NCI-H146 treated with DMSO at 0.1 percent for 48 hours (cell line): ENCODE data around the gene GSTM1.
A peak's percentile ranks its signal among the peaks of the same experiment; 100 is the strongest.

ENCODE experiments used
- DNase-seq: peaks from one replicate; lab custom pipeline; 2025; ENCODE audit not compliant: unreplicated experiment; lab: John Stamatoyannopoulos, UW

The GSTM1 gene

GRCh38 chr1:109687641-109688499, at the start of gene GSTM1:
Gene GSTM1 (plus strand): TSS chr1:109687817. CDS start chr1:109687874, 57 bp downstream.
- no peak for DNase-seq

DNA sequence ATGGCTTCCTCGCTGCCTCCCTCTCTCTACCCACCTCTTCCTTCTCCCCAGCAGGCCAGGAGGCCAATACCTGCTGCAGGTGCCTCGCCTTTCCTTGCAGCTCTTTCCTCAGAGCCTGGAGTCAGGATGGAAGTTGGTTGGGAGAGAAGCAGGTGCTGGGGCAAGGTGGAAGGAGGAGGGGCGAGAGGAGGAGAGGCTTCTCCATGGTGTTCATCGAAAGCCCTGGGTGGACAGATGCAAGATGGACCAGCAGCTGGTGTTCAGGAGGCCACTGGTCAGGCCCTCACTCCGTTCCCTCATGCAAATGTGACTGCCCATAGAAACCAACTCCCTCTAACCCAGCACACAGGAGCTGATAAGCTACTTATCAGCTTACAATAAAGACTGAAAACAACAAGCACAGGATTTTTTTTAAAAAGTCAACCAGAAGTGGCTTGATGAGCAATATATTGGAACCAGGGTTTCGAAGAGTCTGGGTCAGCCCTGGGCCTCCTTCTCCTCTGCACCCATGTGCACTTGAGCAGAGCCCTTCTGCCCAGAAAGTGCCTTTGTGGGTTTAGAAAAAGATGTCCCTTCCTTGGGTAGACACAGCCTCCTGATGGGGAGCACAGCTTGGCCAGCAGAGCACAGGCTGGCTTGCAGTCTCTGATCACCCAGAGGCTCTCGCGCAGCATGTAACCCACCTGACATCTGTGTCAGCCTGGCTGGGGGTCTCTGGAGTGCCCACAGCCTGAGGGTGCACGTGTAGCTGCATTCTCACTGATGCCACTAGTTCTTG, 48.4 kb upstream of the GSTM1 start:
- DNase-seq, result no peak

GRCh38 chr1:109639841-109640184, 47.8 kb upstream of the GSTM1 start:
- no peak for DNase-seq

- peak; percentile 18 for DNase-seq
Measured at GRCh38 chr1:109640285-109640865, 47.2 kb upstream of the GSTM1 start.

DNA sequence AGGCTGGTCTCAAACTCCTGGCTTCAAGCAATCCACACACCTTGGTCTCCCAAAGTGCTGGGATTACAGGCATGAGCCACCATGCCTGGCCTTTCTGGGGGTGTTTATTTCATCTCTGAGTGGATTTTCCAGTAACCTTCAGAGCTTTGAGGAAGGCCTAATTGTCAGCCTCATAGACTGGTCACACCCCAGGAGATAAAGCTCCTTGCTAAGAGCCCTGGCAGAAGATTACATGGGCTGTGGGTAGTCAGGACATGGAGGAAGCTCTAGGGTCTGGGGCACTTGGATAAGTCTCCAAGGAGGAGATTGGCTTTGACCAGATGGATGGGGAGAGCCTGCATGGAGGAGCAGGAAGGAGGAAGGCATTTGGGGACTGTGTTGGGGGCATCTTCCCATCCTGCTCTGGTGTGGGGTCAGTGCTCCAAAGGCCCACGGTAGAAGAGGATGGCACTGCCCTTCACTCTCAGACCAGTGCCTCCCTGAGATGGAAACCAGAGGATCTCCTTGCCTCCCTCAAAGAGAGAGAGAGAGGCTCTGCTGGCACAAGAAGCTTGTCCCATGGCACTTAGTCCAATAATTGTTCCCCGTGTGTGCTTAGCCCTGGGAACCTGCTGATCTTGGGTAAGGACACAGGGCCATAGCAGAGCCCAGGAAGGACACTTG, 46.4 kb upstream of the GSTM1 start:
- DNase-seq, result no peak

GRCh38 chr1:109641861-109642260, 45.8 kb upstream of the GSTM1 start:
- no peak for DNase-seq

GRCh38 chr1:109642626-109643025, 45.0 kb upstream of the GSTM1 start:
- no peak for DNase-seq

- DNase-seq, result peak; percentile 34
Measured at GRCh38 chr1:109643385-109644230, 44.0 kb upstream of the GSTM1 start.

GRCh38 chr1:109644670-109645069, 42.9 kb upstream of the GSTM1 start:
- DNase-seq, result no peak

DNA sequence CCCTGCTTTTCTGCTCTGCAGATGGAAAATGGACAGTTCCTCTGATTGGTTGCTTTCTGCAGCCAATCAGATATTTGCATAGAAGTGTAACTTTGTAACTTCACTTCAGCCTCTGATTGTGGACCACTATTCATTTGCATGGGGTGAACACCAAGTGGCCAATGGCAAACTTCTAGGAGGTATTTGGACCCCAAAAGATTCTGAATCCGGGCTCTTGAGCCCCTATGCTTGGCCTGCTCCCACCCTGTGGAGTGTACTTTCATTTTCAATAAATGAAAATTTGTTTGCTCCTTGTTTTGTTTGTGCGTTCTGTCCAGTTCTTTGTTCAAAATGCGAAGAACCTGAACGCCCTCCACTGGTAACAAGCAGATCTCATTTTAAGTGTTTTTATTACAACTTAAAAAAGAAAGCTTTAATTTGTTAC, 38.1 kb upstream of the GSTM1 start:
- no peak for DNase-seq

- no peak for DNase-seq
Measured at GRCh38 chr1:109650609-109651008, 37.0 kb upstream of the GSTM1 start.

DNA sequence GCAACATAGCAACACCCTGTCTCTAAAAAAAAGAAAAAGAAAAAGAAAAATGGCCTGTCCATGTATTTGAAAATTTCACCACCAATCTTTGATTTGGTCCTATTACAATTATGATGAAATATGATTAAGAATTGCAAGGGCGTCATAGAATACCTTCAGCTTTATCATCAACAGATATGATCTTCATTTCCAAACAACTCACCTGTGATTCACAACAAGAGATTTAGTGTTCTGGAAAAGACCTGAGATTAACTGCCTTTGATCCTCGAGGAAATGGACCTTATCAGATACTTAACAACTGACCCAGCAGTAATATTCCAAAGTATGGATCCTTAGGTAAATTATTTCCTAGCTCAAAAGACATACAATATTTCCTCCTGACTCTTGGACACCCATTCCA, 35.2 kb upstream of the GSTM1 start:
- DNase-seq, result no peak

DNA sequence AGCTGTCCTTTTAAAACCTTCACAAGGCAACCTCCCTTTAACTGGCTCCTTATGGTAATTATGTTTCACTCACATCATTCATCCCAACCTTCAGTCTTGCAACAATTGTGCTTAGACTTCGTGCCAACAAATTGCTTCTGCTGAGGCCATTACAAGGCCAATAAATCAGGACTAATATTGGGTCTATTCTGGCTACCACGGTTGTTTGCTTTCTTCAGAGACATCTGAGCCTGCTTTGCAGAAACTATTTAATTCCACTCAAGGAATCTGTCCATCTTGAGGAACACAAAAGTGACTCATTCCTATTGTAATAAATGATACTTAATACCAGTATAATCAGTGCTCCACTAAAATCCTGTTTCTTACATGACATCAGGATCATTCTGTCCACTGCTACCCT, 34.3 kb upstream of the GSTM1 start:
- no peak for DNase-seq

DNA sequence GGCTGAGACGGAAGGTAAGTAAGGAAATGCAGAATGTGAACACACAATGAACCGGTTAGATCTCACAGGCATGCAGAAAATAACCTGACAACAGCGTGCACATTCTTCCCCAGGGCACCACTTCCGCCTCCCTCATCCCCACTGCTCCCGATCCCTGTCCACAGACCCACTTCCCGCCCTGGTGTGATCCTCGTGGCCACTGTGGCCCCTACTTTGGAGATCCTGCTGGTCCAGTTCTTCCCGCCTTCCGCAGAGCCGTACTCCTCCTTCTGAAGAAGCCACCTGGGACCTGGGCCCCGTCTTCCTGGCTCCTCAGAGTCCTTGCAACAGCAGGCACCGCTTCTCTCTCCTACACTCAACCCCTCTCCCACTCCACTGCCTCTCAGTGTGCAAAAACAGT, 33.1 kb upstream of the GSTM1 start:
- no peak for DNase-seq

- DNase-seq, result peak; percentile 48
Measured at GRCh38 chr1:109655615-109656519, 31.8 kb upstream of the GSTM1 start, which contains the start of gene GSTM4. Gene GSTM4 (plus strand): TSS chr1:109656099. CDS start chr1:109656390, 291 bp downstream.

DNA sequence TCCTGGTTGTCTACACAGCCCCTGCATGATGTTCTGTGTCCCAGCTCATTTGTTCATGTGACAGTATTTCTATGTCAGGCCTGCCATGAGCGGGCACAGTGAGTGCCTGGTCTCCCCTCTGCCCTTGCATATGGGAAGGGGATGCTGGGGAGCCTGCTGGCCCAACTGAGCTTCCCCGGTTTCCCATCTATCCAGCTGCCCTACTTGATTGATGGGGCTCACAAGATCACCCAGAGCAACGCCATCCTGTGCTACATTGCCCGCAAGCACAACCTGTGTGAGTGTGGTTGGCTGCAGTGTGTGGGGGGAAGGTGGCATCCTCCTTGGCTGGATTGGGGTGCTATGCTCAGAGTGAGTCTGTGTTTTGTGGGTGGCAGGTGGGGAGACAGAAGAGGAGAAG, 30.2 kb upstream of the GSTM1 start:
- DNase-seq, result no peak

DNA sequence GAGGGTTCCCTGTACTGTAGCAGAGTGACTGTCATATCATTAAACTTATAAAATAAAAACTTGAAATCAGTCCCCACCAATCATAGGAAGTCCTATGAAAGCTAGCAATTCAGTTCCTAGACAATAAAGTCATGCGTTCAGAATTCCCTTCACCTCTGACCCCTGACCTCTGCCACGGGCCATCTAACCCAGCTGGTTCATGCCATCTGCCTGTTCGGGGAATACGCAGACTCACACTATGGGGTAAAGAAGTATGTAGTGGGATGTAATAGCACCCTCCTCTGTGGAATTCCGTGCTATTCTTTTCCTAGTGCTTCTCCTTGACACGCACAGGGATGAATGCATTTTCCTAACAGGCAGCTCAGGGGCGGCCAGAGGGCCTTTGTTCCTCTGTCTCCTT, 29.6 kb upstream of the GSTM1 start:
- DNase-seq, result no peak

GRCh38 chr1:109658533-109659042, 29.0 kb upstream of the GSTM1 start:
- no peak for DNase-seq

DNA sequence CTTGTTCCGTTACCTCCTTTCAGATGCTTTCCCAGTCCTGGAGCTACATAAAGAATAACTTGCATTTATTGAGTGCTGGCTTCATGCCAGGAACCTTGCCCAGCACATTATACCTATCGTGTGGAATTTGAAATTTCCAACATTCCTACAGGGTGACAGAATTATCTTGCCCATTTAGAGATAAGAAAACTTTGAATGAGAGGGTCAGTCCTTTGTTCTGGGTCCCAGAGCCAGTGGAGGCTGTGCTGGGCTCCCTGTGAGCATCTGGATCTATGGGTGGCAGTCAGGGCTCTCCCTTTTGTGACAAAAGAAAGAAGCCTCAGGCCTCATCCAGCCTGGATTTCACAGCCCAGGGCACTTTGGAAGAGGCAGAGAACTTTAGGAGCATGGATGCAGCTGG, 28.5 kb upstream of the GSTM1 start:
- no peak for DNase-seq
